HFFc6 (cell line): ENCODE data around the gene EYA4. TPM values are rescaled to one million over a fixed set of nuclear protein-coding genes. Genes with fewer than 3 reads are reported as not detected.

Experiments used
- DNase-seq: peaks from one replicate; pipeline ENCODE4 v3.0.0-alpha.2; 2018
- H3K27ac Mint-ChIP-seq: 2 replicates; pipeline ENCODE4 v1.8.0; 2020; ENCODE audit warnings: mild to moderate bottlenecking, mixed read lengths
- H3K27me3 Mint-ChIP-seq: 2 replicates; pipeline ENCODE4 v1.8.0; 2021; ENCODE audit warnings: mild to moderate bottlenecking, moderate library complexity, mixed read lengths; ENCODE audit not compliant: insufficient read depth
- H3K36me3 Mint-ChIP-seq: 2 replicates; pipeline ENCODE4 v1.8.0; 2021; ENCODE audit warnings: low read depth, mixed read lengths
- H3K4me1 Mint-ChIP-seq: 2 replicates; pipeline ENCODE4 v1.8.0; 2020; ENCODE audit warnings: low read depth, mixed read lengths
- H3K4me3 Mint-ChIP-seq: 2 replicates; pipeline ENCODE4 v1.8.0; 2020; ENCODE audit warnings: mild to moderate bottlenecking, moderate library complexity, mixed read lengths
- H3K9me3 Mint-ChIP-seq: 2 replicates; pipeline ENCODE4 v1.8.0; 2020; ENCODE audit warnings: mild to moderate bottlenecking, mixed read lengths
- total RNA-seq, 6 experiments: library from RNA; stranded (reverse); fragmentation: NEBNext Ultra II Directional; extraction: Animal tissue kit (Norgen Biotek cat#: 25700); gene quantifications; 2 replicates in 1 of 6; 3 replicates in 5 of 6; pipeline ENCODE4 v1.2.3, GENCODE V29; 2021
- TF ChIP-seq, protein P1 (sequence below): fragments of 200-600 bp; sonication (generic); IDR thresholded peaks from 2 replicates; pipeline ENCODE4 v1.5.0; 2021; ENCODE audit warnings: antibody characterized with exemption, mild to moderate bottlenecking

Gene EYA4
- total RNA-seq, 6 experiments from 2014 or later: not detected

DNA sequence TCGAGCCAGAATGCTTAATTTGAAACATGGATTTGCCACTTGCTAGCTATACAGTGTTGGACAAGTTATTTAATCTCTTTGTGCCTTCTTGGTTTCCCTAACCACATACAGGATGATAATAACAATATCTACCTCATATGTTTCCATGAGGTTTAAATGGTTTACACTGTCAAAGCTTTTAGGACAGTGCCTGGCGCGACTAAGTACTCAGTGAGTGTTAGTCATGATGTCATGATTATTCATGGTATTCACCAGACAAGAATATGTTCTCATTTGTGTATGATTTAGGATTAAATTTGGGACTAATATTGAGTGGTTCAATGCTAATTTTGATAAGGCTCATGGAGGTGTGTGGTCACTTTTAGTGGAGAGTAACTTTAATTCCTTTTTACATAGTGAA lies 167.4 kb downstream of the EYA4 start:
- Mint-ChIP-seq H3K27ac (no peak overlapping the region), H3K36me3 (no peaks in the 10 kb centered on the region), H3K27me3 (no peaks in the 10 kb centered on the region; the same call in 1 of the 2 replicates), H3K9me3 (no peaks in the 10 kb centered on the region), H3K4me3 (no peak overlapping the region), H3K4me1 (no peaks in the 10 kb centered on the region)
- DNase-seq: no peak
- TF ChIP-seq, protein P1, sequence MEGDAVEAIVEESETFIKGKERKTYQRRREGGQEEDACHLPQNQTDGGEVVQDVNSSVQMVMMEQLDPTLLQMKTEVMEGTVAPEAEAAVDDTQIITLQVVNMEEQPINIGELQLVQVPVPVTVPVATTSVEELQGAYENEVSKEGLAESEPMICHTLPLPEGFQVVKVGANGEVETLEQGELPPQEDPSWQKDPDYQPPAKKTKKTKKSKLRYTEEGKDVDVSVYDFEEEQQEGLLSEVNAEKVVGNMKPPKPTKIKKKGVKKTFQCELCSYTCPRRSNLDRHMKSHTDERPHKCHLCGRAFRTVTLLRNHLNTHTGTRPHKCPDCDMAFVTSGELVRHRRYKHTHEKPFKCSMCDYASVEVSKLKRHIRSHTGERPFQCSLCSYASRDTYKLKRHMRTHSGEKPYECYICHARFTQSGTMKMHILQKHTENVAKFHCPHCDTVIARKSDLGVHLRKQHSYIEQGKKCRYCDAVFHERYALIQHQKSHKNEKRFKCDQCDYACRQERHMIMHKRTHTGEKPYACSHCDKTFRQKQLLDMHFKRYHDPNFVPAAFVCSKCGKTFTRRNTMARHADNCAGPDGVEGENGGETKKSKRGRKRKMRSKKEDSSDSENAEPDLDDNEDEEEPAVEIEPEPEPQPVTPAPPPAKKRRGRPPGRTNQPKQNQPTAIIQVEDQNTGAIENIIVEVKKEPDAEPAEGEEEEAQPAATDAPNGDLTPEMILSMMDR: no peak

GRCh38 chr6:133410638-133411435 lies 169.7 kb downstream of the EYA4 start:
- no peaks in the 10 kb centered on the region for H3K36me3 Mint-ChIP-seq
- no peak overlapping the region for H3K4me3 Mint-ChIP-seq
- H3K9me3 Mint-ChIP-seq: no peaks in the 10 kb centered on the region
- no peaks in the 10 kb centered on the region for H3K4me1 Mint-ChIP-seq
- no peak for DNase-seq
- H3K27me3 Mint-ChIP-seq: no peaks in the 10 kb centered on the region; the same call in 1 of the 2 replicates
- TF ChIP-seq, protein P1: no peak
- H3K27ac Mint-ChIP-seq: no peak overlapping the region

GRCh38 chr6:133411757-133412156 lies 170.6 kb downstream of the EYA4 start:
- TF ChIP-seq, protein P1: no peak
- Mint-ChIP-seq H3K36me3 (no peaks in the 10 kb centered on the region), H3K27ac (no peak overlapping the region), H3K27me3 (no peaks in the 10 kb centered on the region; the same call in 1 of the 2 replicates), H3K9me3 (no peaks in the 10 kb centered on the region), H3K4me3 (no peak overlapping the region), H3K4me1 (no peaks in the 10 kb centered on the region)
- no peak for DNase-seq

DNA sequence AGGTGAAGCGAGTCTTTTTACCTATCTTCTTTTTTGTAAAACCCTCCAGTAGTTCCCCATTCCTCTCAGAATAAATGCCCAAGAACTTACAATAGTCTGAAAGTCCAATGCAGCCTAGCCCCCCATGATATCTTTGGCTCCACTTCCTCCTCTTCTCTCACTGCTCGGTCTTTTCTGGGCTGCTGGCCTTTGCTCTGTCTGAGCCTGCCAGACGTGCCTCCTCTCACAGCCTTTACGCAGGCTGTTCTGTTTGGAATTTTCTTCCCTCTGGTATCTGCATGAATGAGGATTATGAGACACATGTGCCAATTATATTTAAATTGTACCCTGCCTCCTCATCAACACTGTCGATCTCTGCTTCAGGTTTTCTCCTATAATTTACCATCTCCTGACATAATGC lies 174.1 kb downstream of the EYA4 start:
- Mint-ChIP-seq H3K36me3 (no peaks in the 10 kb centered on the region), H3K4me1 (no peaks in the 10 kb centered on the region)

DNA sequence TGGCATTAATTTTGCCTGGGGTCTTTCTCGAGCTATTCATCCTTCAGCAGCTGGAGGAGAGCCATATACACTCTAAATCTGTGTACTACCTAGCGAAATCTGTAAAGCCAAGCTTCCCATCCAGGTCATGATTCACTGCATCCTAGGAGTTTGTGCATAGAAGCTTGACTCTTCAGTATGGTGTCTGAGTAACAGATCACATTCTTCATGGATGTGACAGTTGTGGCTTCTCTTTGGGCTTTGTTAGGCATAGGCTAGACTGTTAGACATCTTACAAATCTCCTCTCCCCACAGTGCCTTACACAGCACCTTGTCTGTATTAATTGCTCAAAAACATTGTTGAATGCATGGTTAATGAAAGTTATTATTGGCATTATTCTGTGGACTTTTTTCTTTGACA lies 177.0 kb downstream of the EYA4 start:
- Mint-ChIP-seq H3K9me3 (no peaks in the 10 kb centered on the region), H3K36me3 (no peaks in the 10 kb centered on the region), H3K27ac (no peak overlapping the region), H3K27me3 (no peaks in the 10 kb centered on the region), H3K4me1 (no peaks in the 10 kb centered on the region), H3K4me3 (no peak overlapping the region)
- TF ChIP-seq, protein P1: no peak
- DNase-seq: no peak

More for the DNA sequence above, 174.1 kb downstream of the EYA4 start:
- H3K9me3 Mint-ChIP-seq: no peaks in the 10 kb centered on the region
- no peak overlapping the region for H3K27ac Mint-ChIP-seq
- H3K4me3 Mint-ChIP-seq: no peak overlapping the region
- TF ChIP-seq, protein P1: no peak
- DNase-seq: no peak
- H3K27me3 Mint-ChIP-seq: no peaks in the 10 kb centered on the region
